DMS114 treated with DMSO at 0.1 percent for 48 hours (cell line): ENCODE measurements around the gene OPCML.

Experiments used
- DNase-seq: peaks from one replicate; lab custom pipeline; 2025; ENCODE audit not compliant: unreplicated experiment; lab: John Stamatoyannopoulos, UW

OPCML gene

GRCh38 chr11:133305208-133305956 is 226.9 kb downstream of the OPCML start:
- DNase-seq: no peak

- DNase-seq: no peak
These were observed 229.0 kb downstream of the OPCML start for GRCh38 chr11:133303262-133303661.

GRCh38 chr11:133302056-133302455 is 230.2 kb downstream of the OPCML start:
- no peak for DNase-seq

- no peak for DNase-seq
These were observed 231.6 kb downstream of the OPCML start for GRCh38 chr11:133300666-133301065.

GRCh38 chr11:133291780-133292179 is 240.5 kb downstream of the OPCML start:
- DNase-seq: no peak

GRCh38 chr11:133285359-133285758 is 246.9 kb downstream of the OPCML start:
- no peak for DNase-seq

GRCh38 chr11:133284156-133284555 is 248.1 kb downstream of the OPCML start:
- DNase-seq: no peak

GRCh38 chr11:133277886-133278285 is 254.4 kb downstream of the OPCML start:
- no peak for DNase-seq

GRCh38 chr11:133271871-133272776 is 260.2 kb downstream of the OPCML start:
- DNase-seq: no peak

GRCh38 chr11:133271206-133271605 is 261.1 kb downstream of the OPCML start:
- DNase-seq: no peak

- no peak for DNase-seq
These were observed 263.0 kb downstream of the OPCML start for GRCh38 chr11:133269267-133269666.

- no peak for DNase-seq
These were observed 265.3 kb downstream of the OPCML start for GRCh38 chr11:133266986-133267385.

GRCh38 chr11:133265530-133266035 is 266.7 kb downstream of the OPCML start:
- DNase-seq: no peak

GRCh38 chr11:133263332-133263731 is 269.0 kb downstream of the OPCML start:
- no peak for DNase-seq

- DNase-seq: no peak
These were observed 273.6 kb downstream of the OPCML start for GRCh38 chr11:133258751-133259150.

GRCh38 chr11:133254601-133255000 is 277.7 kb downstream of the OPCML start:
- no peak for DNase-seq

- no peak for DNase-seq
These were observed 278.7 kb downstream of the OPCML start for GRCh38 chr11:133253570-133253969.

- no peak for DNase-seq
These were observed 280.5 kb downstream of the OPCML start for GRCh38 chr11:133251841-133252240.

- DNase-seq: no peak
These were observed 282.8 kb downstream of the OPCML start for GRCh38 chr11:133249530-133249929.

- no peak for DNase-seq
These were observed 283.2 kb downstream of the OPCML start for GRCh38 chr11:133249065-133249464.

GRCh38 chr11:133243832-133244231 is 288.5 kb downstream of the OPCML start:
- no peak for DNase-seq
